ENCODE results near the gene PGAP2. TPM values are rescaled to one million over a fixed set of nuclear protein-coding genes. Genes with fewer than 3 reads are reported as not detected.

Gene PGAP2
- total and polyA plus RNA-seq, 2 of the 13 experiments (the other 11 are each of a cell fraction or from before 2014, with no cell fraction given): 21.5 to 47.8 TPM

DNA sequence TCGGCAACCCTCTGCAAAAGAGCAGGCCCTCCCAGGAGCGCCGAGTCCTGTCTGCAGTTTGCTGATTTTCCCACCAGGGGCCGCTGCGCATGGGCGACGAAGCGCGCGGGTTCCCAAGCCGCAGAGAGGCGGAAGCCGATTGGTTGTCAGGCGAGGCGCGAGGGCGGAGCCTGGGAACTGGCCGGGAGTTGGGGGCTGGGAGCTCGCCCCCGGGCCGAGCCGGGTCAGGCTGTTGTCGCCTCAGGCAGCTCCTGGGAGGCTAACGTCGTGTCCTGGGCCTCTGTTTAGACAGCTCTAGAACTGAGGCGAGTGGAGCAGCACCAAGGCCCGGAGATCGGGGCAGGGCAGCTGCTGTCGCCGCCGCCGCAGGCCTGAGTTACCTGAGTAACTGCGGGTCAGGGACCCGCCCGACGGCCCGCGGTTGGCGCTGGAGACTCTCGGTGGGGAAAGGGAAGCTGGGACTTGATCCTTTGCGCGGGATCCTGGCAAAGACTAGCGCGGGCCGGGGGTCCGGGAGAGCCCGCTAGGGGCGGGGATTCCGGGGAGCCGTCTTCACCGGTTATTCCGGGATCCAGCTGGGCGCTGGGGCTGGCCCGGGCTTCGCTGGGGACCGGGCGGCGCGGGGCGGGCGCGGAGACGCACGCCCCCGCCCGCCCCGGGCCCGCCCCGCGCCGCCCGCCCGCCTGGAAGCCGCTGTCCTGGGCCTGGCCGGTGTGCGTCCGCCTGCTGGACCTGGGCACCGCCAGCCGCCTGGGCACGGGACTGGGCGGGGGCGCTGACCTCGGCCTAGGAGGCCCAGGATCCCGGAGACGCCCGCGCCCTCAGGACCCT lies 46.8 kb downstream of the PGAP2 start, which contains the start of gene STIM1 (continued):
- TF ChIP-seq, protein P1, sequence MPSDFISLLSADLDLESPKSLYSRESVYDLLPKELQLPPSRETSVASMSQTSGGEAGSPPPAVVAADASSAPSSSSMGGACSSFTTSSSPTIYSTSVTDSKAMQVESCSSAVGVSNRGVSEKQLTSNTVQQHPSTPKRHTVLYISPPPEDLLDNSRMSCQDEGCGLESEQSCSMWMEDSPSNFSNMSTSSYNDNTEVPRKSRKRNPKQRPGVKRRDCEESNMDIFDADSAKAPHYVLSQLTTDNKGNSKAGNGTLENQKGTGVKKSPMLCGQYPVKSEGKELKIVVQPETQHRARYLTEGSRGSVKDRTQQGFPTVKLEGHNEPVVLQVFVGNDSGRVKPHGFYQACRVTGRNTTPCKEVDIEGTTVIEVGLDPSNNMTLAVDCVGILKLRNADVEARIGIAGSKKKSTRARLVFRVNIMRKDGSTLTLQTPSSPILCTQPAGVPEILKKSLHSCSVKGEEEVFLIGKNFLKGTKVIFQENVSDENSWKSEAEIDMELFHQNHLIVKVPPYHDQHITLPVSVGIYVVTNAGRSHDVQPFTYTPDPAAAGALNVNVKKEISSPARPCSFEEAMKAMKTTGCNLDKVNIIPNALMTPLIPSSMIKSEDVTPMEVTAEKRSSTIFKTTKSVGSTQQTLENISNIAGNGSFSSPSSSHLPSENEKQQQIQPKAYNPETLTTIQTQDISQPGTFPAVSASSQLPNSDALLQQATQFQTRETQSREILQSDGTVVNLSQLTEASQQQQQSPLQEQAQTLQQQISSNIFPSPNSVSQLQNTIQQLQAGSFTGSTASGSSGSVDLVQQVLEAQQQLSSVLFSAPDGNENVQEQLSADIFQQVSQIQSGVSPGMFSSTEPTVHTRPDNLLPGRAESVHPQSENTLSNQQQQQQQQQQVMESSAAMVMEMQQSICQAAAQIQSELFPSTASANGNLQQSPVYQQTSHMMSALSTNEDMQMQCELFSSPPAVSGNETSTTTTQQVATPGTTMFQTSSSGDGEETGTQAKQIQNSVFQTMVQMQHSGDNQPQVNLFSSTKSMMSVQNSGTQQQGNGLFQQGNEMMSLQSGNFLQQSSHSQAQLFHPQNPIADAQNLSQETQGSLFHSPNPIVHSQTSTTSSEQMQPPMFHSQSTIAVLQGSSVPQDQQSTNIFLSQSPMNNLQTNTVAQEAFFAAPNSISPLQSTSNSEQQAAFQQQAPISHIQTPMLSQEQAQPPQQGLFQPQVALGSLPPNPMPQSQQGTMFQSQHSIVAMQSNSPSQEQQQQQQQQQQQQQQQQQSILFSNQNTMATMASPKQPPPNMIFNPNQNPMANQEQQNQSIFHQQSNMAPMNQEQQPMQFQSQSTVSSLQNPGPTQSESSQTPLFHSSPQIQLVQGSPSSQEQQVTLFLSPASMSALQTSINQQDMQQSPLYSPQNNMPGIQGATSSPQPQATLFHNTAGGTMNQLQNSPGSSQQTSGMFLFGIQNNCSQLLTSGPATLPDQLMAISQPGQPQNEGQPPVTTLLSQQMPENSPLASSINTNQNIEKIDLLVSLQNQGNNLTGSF (CRISPR knock-in tag; IDR thresholded peaks at IDR 0.05): peak; percentile 80; the same call in 1 of the 2 replicates
- TF ChIP-seq ZMAT5 (CRISPR knock-in tag; IDR thresholded peaks at IDR 0.05; ENCODE audit: borderline replicate concordance, low read depth) (no peak), HBP1 (CRISPR knock-in tag; IDR thresholded peaks at IDR 0.05; ENCODE audit: low read depth) (no peak; the same call in 1 of the 2 replicates), RFX3 (CRISPR knock-in tag; IDR thresholded peaks at IDR 0.05) (no peak), SP4 (CRISPR knock-in tag; IDR thresholded peaks at IDR 0.05) (peak; percentile 59; the same call in 1 of the 2 replicates), SIN3A (IDR thresholded peaks at IDR 0.05; ENCODE audit: borderline replicate concordance, low read depth, low read length) (peak; percentile 58; the same call in 1 of the 2 replicates), SNAPC4 (CRISPR knock-in tag; IDR thresholded peaks at IDR 0.05) (0 out of 2 replicates have a peak, but pooled peaks have one; percentile 20), HMG20B (CRISPR knock-in tag; conservative IDR thresholded peaks at IDR 0.05) (no peak; the same call in 1 of the 2 replicates), ZNF17 (CRISPR knock-in tag; IDR thresholded peaks at IDR 0.05) (no peak)
- TF ChIP-seq, protein P2, sequence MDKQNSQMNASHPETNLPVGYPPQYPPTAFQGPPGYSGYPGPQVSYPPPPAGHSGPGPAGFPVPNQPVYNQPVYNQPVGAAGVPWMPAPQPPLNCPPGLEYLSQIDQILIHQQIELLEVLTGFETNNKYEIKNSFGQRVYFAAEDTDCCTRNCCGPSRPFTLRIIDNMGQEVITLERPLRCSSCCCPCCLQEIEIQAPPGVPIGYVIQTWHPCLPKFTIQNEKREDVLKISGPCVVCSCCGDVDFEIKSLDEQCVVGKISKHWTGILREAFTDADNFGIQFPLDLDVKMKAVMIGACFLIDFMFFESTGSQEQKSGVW (CRISPR knock-in tag; IDR thresholded peaks at IDR 0.05; ENCODE audit: borderline replicate concordance): no peak
- TF ChIP-seq, protein P3, sequence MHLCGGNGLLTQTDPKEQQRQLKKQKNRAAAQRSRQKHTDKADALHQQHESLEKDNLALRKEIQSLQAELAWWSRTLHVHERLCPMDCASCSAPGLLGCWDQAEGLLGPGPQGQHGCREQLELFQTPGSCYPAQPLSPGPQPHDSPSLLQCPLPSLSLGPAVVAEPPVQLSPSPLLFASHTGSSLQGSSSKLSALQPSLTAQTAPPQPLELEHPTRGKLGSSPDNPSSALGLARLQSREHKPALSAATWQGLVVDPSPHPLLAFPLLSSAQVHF (CRISPR knock-in tag; IDR thresholded peaks at IDR 0.05): peak; percentile 78; the same call in 1 of the 2 replicates
- TF ChIP-seq, protein P4, sequence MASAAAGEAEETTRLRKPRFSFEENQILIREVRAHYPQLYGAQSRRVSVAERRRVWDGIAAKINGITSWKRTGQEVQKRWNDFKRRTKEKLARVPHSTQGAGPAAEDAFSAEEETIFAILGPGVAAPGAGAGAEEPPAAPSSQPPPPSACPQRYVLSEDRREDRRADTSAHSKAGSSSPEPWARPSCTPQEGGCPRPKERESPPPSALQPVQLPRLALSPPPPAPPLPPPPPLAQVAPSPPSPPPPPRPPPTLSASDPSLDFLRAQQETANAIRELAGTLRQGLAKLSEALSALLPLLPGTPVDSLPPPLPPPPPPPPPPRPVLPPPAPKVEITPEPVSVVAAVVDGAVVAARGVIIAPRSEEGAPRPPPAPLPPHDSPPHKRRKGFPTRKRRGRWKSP (CRISPR knock-in tag; IDR thresholded peaks at IDR 0.05): peak; percentile 80

Measured in HepG2 (cell line).